ENCODE measurements around the gene ZFP36L1. TPM values are rescaled to one million over a fixed set of nuclear protein-coding genes. Genes with fewer than 3 reads are reported as not detected.

The ZFP36L1 gene
- total RNA-seq, 2 donors from 2014 or later, result 217 to 257 TPM

- Mint-ChIP-seq H3K27me3 (no peaks in the 10 kb centered on the region), H3K27ac (peak overlapping the region; percentile 94), H3K36me3 (ENCODE audit: low read depth) (no peaks in the 10 kb centered on the region), H3K4me3 (peak overlapping the region; percentile 69), H3K4me1 (peaks cover 36% of the 10 kb centered on the region)
- DNase-seq (no peak), ATAC-seq (peak; percentile 44)
- H3K9me3 ChIP-seq (ENCODE audit: control insufficient read depth, low read length, poor library complexity, severe bottlenecking), result no peaks in the 10 kb centered on the region
Observed at GRCh38 chr14:68822132-68822651, 29.3 kb upstream of the ZFP36L1 start.

- DNase-seq (no peak), ATAC-seq (peak; percentile 39)
- Mint-ChIP-seq H3K4me1 (peaks cover 43% of the 10 kb centered on the region), H3K4me3 (peak overlapping the region; percentile 19), H3K27me3 (no peaks in the 10 kb centered on the region), H3K27ac (peak overlapping the region; percentile 94), H3K36me3 (ENCODE audit: low read depth) (no peaks in the 10 kb centered on the region)
- H3K9me3 ChIP-seq (ENCODE audit: control insufficient read depth, low read length, poor library complexity, severe bottlenecking), result no peaks in the 10 kb centered on the region
Observed at GRCh38 chr14:68820999-68821683, 28.3 kb upstream of the ZFP36L1 start.

- DNase-seq, result peak in 1 of 3 donors; percentile 56
- no peaks in the 10 kb centered on the region for H3K9me3 ChIP-seq (ENCODE audit: control insufficient read depth, low read length, poor library complexity, severe bottlenecking)
- no peaks in the 10 kb centered on the region for H3K27me3 Mint-ChIP-seq
- no peaks in the 10 kb centered on the region for H3K36me3 Mint-ChIP-seq (ENCODE audit: low read depth)
- peaks cover 46% of the 10 kb centered on the region for H3K4me1 Mint-ChIP-seq
- peak overlapping the region; percentile 19 for H3K4me3 Mint-ChIP-seq
- ATAC-seq, result peak; percentile 36
- H3K27ac Mint-ChIP-seq, result peak overlapping the region; percentile 94
Observed at GRCh38 chr14:68820536-68820935, 27.7 kb upstream of the ZFP36L1 start.

- Mint-ChIP-seq H3K27ac (peak overlapping the region; percentile 94), H3K4me1 (peaks cover 50% of the 10 kb centered on the region), H3K36me3 (ENCODE audit: low read depth) (no peaks in the 10 kb centered on the region), H3K27me3 (no peaks in the 10 kb centered on the region), H3K4me3 (peak overlapping the region; percentile 57)
- H3K9me3 ChIP-seq (ENCODE audit: control insufficient read depth, low read length, poor library complexity, severe bottlenecking), result no peaks in the 10 kb centered on the region
- no peak for ATAC-seq
- DNase-seq, result no peak
Observed at GRCh38 chr14:68820119-68820518, 27.3 kb upstream of the ZFP36L1 start.

GRCh38 chr14:68819260-68819691 lies 26.4 kb upstream of the ZFP36L1 start:
- no peaks in the 10 kb centered on the region for H3K27me3 Mint-ChIP-seq
- H3K4me1 Mint-ChIP-seq, result peaks cover 54% of the 10 kb centered on the region
- peak overlapping the region; percentile 94 for H3K27ac Mint-ChIP-seq
- DNase-seq (peak in 2 of 3 donors; percentile 43 to 53), ATAC-seq (no peak)
- no peaks in the 10 kb centered on the region for H3K36me3 Mint-ChIP-seq (ENCODE audit: low read depth)
- peak overlapping the region; percentile 57 for H3K4me3 Mint-ChIP-seq
- H3K9me3 ChIP-seq (ENCODE audit: control insufficient read depth, low read length, poor library complexity, severe bottlenecking), result no peaks in the 10 kb centered on the region

GRCh38 chr14:68817506-68818212 lies 24.8 kb upstream of the ZFP36L1 start:
- ATAC-seq, result no peak
- H3K36me3 Mint-ChIP-seq (ENCODE audit: low read depth), result no peaks in the 10 kb centered on the region

GRCh38 chr14:68816943-68817430 lies 24.1 kb upstream of the ZFP36L1 start:
- peak overlapping the region; percentile 99 for H3K27ac Mint-ChIP-seq
- DNase-seq (no peak), ATAC-seq (no peak)
- no peaks in the 10 kb centered on the region for H3K36me3 Mint-ChIP-seq (ENCODE audit: low read depth)
- peaks cover 63% of the 10 kb centered on the region for H3K4me1 Mint-ChIP-seq
- no peaks in the 10 kb centered on the region for H3K9me3 ChIP-seq (ENCODE audit: control insufficient read depth, low read length, poor library complexity, severe bottlenecking)
- H3K27me3 Mint-ChIP-seq, result no peaks in the 10 kb centered on the region
- peak overlapping the region; percentile 90 for H3K4me3 Mint-ChIP-seq

More at GRCh38 chr14:68817506-68818212, 24.8 kb upstream of the ZFP36L1 start:
- Mint-ChIP-seq H3K27ac (peak overlapping the region; percentile 99), H3K4me1 (peaks cover 60% of the 10 kb centered on the region), H3K4me3 (no peak overlapping the region), H3K27me3 (no peaks in the 10 kb centered on the region)
- DNase-seq, result no peak
- H3K9me3 ChIP-seq (ENCODE audit: control insufficient read depth, low read length, poor library complexity, severe bottlenecking), result no peaks in the 10 kb centered on the region

- peak; percentile 77 to 91 (median 80) for DNase-seq
- H3K36me3 Mint-ChIP-seq (ENCODE audit: low read depth), result no peaks in the 10 kb centered on the region
- peak overlapping the region; percentile 90 for H3K4me3 Mint-ChIP-seq
- ATAC-seq, result peak; percentile 78
- H3K9me3 ChIP-seq (ENCODE audit: control insufficient read depth, low read length, poor library complexity, severe bottlenecking), result no peaks in the 10 kb centered on the region
- H3K27ac Mint-ChIP-seq, result peak overlapping the region; percentile 99
- H3K27me3 Mint-ChIP-seq, result no peaks in the 10 kb centered on the region
- H3K4me1 Mint-ChIP-seq, result peaks cover 62% of the 10 kb centered on the region
Observed at GRCh38 chr14:68816183-68816942, 23.5 kb upstream of the ZFP36L1 start.

GRCh38 chr14:68815298-68816182 lies 22.7 kb upstream of the ZFP36L1 start:
- Mint-ChIP-seq H3K27me3 (no peaks in the 10 kb centered on the region), H3K36me3 (ENCODE audit: low read depth) (no peaks in the 10 kb centered on the region), H3K4me1 (peaks cover 56% of the 10 kb centered on the region), H3K4me3 (peak overlapping the region; percentile 90), H3K27ac (peak overlapping the region; percentile 99)
- no peaks in the 10 kb centered on the region for H3K9me3 ChIP-seq (ENCODE audit: control insufficient read depth, low read length, poor library complexity, severe bottlenecking)
- DNase-seq (no peak), ATAC-seq (peak; percentile 5)

GRCh38 chr14:68814539-68815297 lies 21.9 kb upstream of the ZFP36L1 start:
- peak; percentile 47 for ATAC-seq

GRCh38 chr14:68814238-68814538 lies 21.3 kb upstream of the ZFP36L1 start:
- no peaks in the 10 kb centered on the region for H3K9me3 ChIP-seq (ENCODE audit: control insufficient read depth, low read length, poor library complexity, severe bottlenecking)
- Mint-ChIP-seq H3K4me1 (peaks cover 45% of the 10 kb centered on the region), H3K36me3 (ENCODE audit: low read depth) (no peaks in the 10 kb centered on the region), H3K4me3 (peak overlapping the region; percentile 90), H3K27ac (peak overlapping the region; percentile 99), H3K27me3 (no peaks in the 10 kb centered on the region)
- ATAC-seq (no peak), DNase-seq (no peak)

More at GRCh38 chr14:68814539-68815297, 21.9 kb upstream of the ZFP36L1 start:
- peak overlapping the region; percentile 90 for H3K4me3 Mint-ChIP-seq
- no peaks in the 10 kb centered on the region for H3K27me3 Mint-ChIP-seq
- no peaks in the 10 kb centered on the region for H3K36me3 Mint-ChIP-seq (ENCODE audit: low read depth)
- no peaks in the 10 kb centered on the region for H3K9me3 ChIP-seq (ENCODE audit: control insufficient read depth, low read length, poor library complexity, severe bottlenecking)
- peak overlapping the region; percentile 99 for H3K27ac Mint-ChIP-seq
- DNase-seq, result peak in 2 of 3 donors; percentile 44
- peaks cover 50% of the 10 kb centered on the region for H3K4me1 Mint-ChIP-seq
